ENCODE data around the gene TIMMDC1.

- TF ChIP-seq CTCF (IDR thresholded peaks at IDR 0.05) (no peak), POLR2A (IDR thresholded peaks at IDR 0.05) (no peak)
Measured at GRCh38 chr3:119531151-119531550, 32.8 kb downstream of the TIMMDC1 start.
